Calu3 (cell line): Measurements from ENCODE around the gene SLC37A1. TPM values are rescaled to one million over a fixed set of nuclear protein-coding genes. Genes with fewer than 3 reads are reported as not detected.

Source experiments
- BruUV-seq: library from RNA; stranded (reverse); fragments of 400-500 nt; replicated peaks from 2 replicates; lab custom pipeline; 2021; lab: Mats Ljungman, UMichigan
- CTCF ChIA-PET: fragments of 300-600 bp; sonication (Branson Sonifier 250); formaldehyde crosslinking; loops from one replicate; lab custom pipeline; 2022; ENCODE audit warnings: antibody characterized with exemption; lab: Charles Lee
- DNase-seq: peaks from one replicate; pipeline ENCODE4 v3.0.0; 2022
- H3K27ac Mint-ChIP-seq: one replicate; pipeline ENCODE4 v1.8.0; 2022; ENCODE audit warnings: mixed read lengths; ENCODE audit not compliant: unreplicated experiment
- H3K27me3 Mint-ChIP-seq: one replicate; pipeline ENCODE4 v1.8.0; 2022; ENCODE audit warnings: mixed read lengths; ENCODE audit not compliant: unreplicated experiment
- H3K36me3 Mint-ChIP-seq: one replicate; pipeline ENCODE4 v1.8.0; 2022; ENCODE audit warnings: mild to moderate bottlenecking, moderate library complexity, mixed read lengths; ENCODE audit not compliant: insufficient read depth, unreplicated experiment
- H3K4me1 Mint-ChIP-seq: one replicate; pipeline ENCODE4 v1.8.0; 2022; ENCODE audit warnings: mild to moderate bottlenecking, low read depth, mixed read lengths; ENCODE audit not compliant: unreplicated experiment
- H3K4me3 Mint-ChIP-seq: one replicate; pipeline ENCODE4 v1.8.0; 2022; ENCODE audit warnings: mild to moderate bottlenecking, low read depth, moderate library complexity, mixed read lengths; ENCODE audit not compliant: unreplicated experiment
- H3K9me3 Mint-ChIP-seq: one replicate; pipeline ENCODE4 v1.8.0; 2022; ENCODE audit warnings: low read depth, mixed read lengths; ENCODE audit not compliant: unreplicated experiment
- intact Hi-C: fragments of 100-400 bp; cut with micrococcal nuclease; formaldehyde crosslinking; loops from one replicate; pipeline ENCODE4 v1.10.0; 2022; ENCODE audit not compliant: unreplicated experiment
- total RNA-seq: library from RNA; stranded (reverse); gene quantifications from 2 replicates; pipeline ENCODE4 v1.2.3, GENCODE V29; 2022
- TF ChIP-seq, protein P1 (sequence below): fragments of 200-600 bp; IDR thresholded peaks from one replicate; pipeline ENCODE4 v1.8.0; 2022; ENCODE audit warnings: antibody characterized with exemption; ENCODE audit not compliant: unreplicated experiment

The SLC37A1 gene
- total RNA-seq, 1 experiment from 2014 or later: 24.9 TPM

DNA sequence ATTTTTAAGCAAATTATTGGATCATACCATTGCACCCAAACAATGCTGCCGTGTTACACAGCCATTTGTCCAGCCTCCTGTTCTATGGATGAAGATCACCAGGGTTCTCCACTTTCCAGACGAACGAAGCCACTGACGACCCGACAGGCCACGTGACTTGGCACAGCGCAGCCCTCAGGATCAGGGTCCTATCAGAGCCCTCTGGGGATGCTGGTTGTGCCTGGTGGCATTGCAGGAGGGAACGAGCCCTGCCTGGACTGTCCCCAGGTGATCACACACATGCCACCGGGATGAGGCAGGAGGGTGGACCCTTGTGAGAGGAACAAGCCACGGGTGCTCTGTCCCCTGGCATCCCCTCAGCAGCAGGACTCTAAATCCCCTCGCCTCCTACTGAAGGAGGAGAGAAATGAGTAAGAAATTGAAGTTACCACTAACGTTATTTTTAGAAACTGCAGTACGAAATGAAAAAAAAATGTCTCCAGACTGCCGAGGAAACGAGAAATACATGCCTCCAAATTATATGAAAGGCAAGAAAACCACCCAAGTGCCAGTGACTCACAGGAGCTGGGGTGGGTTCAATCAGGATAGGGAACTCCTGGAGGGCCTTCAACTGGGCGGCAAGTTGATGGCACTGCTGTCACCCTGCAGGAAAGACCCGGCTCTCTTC, 81.1 kb downstream of the SLC37A1 start:
- TF ChIP-seq, protein P1, sequence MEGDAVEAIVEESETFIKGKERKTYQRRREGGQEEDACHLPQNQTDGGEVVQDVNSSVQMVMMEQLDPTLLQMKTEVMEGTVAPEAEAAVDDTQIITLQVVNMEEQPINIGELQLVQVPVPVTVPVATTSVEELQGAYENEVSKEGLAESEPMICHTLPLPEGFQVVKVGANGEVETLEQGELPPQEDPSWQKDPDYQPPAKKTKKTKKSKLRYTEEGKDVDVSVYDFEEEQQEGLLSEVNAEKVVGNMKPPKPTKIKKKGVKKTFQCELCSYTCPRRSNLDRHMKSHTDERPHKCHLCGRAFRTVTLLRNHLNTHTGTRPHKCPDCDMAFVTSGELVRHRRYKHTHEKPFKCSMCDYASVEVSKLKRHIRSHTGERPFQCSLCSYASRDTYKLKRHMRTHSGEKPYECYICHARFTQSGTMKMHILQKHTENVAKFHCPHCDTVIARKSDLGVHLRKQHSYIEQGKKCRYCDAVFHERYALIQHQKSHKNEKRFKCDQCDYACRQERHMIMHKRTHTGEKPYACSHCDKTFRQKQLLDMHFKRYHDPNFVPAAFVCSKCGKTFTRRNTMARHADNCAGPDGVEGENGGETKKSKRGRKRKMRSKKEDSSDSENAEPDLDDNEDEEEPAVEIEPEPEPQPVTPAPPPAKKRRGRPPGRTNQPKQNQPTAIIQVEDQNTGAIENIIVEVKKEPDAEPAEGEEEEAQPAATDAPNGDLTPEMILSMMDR: no peak
- Mint-ChIP-seq H3K4me1 (no peaks in the 10 kb centered on the region), H3K4me3 (no peak overlapping the region), H3K27ac (no peak overlapping the region), H3K27me3 (no peaks in the 10 kb centered on the region), H3K9me3 (no peaks in the 10 kb centered on the region), H3K36me3 (no peaks in the 10 kb centered on the region)
- intact Hi-C loops: loop anchor here (5.0 kb wide), 2 partner anchors 223 to 238 kb away; no protein-coding TSS in a partner anchor
- no TSS peak for BruUV-seq
- CTCF ChIA-PET: interaction anchor here (0.6 kb wide), 2 partner anchors 220 to 298 kb away, joined by 3 to 6 read pairs; partner anchors contain the start of gene NDUFV3
- no peak for DNase-seq

DNA sequence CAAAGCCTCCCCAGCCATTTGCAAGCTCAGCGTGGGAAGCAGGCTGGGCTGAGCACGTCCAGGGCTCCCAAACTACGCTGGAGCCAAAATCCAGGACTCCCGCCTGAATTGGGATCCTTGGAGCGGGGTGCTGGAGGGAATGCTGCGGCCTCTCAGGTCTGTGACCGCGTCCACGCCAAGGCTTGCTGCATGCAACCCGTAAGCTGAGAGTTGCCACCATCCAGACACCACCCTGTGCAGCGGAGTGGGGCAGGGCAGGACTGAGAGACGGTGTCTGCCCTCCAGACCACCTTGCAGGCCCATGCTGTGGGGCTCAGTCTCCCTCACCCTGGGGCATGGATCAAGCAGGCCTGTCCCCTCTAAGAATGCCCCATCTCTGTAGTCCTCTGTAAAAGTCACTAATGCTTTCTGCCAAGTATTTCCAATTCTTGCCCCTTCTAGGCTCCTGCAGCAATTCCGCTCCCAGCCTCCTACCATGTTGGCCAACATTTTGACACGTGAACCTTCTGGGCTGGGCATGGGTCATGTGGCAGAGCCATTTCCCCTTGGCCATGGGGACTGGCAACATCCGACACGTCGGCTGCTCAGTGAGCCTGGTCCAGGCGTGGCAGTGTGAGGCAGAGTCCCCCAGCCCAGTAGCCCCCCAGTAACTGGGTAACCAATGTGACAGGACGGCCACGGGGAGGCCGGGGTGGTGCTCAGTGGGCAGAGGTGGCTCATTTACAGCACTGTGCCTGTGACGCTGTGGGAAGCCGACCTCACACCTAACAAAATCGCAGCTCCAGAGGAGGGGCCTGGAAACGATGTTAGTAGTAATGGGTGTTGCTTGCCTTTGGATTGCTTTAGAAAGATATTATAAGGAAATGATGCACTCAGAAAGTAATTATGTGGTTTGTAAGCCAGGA, 81.9 kb downstream of the SLC37A1 start:
- no peaks in the 10 kb centered on the region for H3K9me3 Mint-ChIP-seq
- no peaks in the 10 kb centered on the region for H3K27me3 Mint-ChIP-seq
- H3K4me3 Mint-ChIP-seq: no peak overlapping the region
- H3K36me3 Mint-ChIP-seq: no peaks in the 10 kb centered on the region
- no TSS peak for BruUV-seq
- intact Hi-C loops: no loop called here
- no peak overlapping the region for H3K27ac Mint-ChIP-seq
- DNase-seq: no peak
- TF ChIP-seq, protein P1: no peak
- no peaks in the 10 kb centered on the region for H3K4me1 Mint-ChIP-seq
- CTCF ChIA-PET: no interaction called here

DNA sequence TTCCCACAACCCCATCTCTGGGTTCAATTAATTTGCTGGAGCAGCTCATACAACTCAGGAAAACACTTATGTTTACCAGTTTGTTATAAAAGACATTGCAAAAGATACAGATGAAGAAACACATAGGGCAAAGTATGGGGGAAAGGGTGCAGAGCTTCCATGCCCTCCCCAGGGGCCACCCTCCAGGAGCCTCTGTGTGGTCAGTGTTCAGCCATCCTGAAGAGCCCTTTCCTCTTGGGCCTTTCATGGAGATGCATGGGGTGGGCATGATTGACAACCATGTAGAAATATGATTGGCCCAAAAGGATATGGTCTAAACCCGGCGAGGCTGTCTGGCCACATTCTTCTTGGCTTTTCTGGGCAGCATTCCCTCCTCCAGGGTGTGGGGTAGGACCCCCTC, 83.0 kb downstream of the SLC37A1 start:
- CTCF ChIA-PET: no interaction called here
- DNase-seq: no peak
- no TSS peak for BruUV-seq
- Mint-ChIP-seq H3K4me1 (no peaks in the 10 kb centered on the region), H3K4me3 (no peak overlapping the region), H3K27me3 (no peaks in the 10 kb centered on the region), H3K27ac (no peak overlapping the region), H3K36me3 (no peaks in the 10 kb centered on the region), H3K9me3 (no peaks in the 10 kb centered on the region)
- intact Hi-C loops: no loop called here
- TF ChIP-seq, protein P1: no peak

DNA sequence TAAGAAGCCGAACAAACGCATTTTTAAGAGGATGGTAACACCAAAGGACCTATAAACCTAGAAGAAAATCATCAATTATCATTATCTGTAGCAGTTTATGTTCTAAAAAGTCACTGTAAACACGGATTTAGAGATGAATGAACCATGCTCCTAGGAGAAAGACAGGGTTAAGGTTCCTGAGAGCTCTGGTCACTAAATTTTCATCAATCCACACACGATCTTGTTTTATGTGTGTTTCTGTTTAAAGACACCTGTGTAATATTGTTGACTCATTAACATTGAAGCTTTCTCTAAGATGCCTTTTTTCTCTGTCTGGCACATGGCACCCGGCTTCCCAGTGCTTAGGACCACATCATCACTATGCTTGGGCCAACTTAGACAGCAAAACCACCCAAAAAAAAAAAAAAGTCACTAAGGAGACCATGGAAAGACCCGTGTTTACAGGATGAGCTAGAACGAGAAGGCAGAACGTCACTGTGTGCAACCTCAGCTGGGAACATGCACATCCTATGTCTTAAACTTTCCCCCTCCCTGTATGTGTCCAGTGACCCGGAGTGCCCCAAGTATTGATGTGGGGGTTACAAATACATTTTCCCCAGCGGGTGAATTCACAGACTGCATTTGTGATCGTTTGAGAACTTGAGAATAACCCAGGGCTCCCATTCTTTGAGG, 84.0 kb downstream of the SLC37A1 start:
- H3K27ac Mint-ChIP-seq: no peak overlapping the region
- no peak for DNase-seq
- CTCF ChIA-PET: no interaction called here
- TF ChIP-seq, protein P1: no peak
- no TSS peak for BruUV-seq
- no peaks in the 10 kb centered on the region for H3K4me1 Mint-ChIP-seq
- H3K4me3 Mint-ChIP-seq: no peak overlapping the region
- H3K36me3 Mint-ChIP-seq: no peaks in the 10 kb centered on the region
- H3K27me3 Mint-ChIP-seq: no peaks in the 10 kb centered on the region
- intact Hi-C loops: no loop called here
- H3K9me3 Mint-ChIP-seq: no peaks in the 10 kb centered on the region
